HEK293T (cell line): Measurements from ENCODE around the gene HLF.

Source experiments
- BHLHE40 ChIP-seq: fragments of 450-650 bp; IDR thresholded peaks from 2 replicates; pipeline ENCODE4 v1.6.1; 2016; ENCODE audit warnings: mild to moderate bottlenecking, moderate library complexity, borderline replicate concordance
- FOXA1 ChIP-seq: fragments of 450-650 bp; IDR thresholded peaks from 2 replicates; pipeline ENCODE4 v1.6.1; 2016; ENCODE audit warnings: mild to moderate bottlenecking
- FOXK2 ChIP-seq: fragments of 450-650 bp; IDR thresholded peaks from 2 replicates; pipeline ENCODE4 v1.6.1; 2016; ENCODE audit warnings: mild to moderate bottlenecking
- FOXM1 ChIP-seq: fragments of 450-650 bp; IDR thresholded peaks from 2 replicates; pipeline ENCODE4 v1.6.1; 2017; ENCODE audit warnings: mild to moderate bottlenecking, borderline replicate concordance
- HDGF ChIP-seq: fragments of 450-650 bp; IDR thresholded peaks from 2 replicates; pipeline ENCODE4 v1.6.1; 2017; ENCODE audit warnings: antibody characterized with exemption, borderline replicate concordance
- SP1 ChIP-seq: fragments of 450-650 bp; IDR thresholded peaks from 2 replicates; pipeline ENCODE4 v1.6.1; 2017
- SUZ12 ChIP-seq: fragments of 450-650 bp; IDR thresholded peaks from 2 replicates; pipeline ENCODE4 v1.6.1; 2016; ENCODE audit warnings: mild to moderate bottlenecking
- TARDBP ChIP-seq: fragments of 450-650 bp; IDR thresholded peaks from 2 replicates; pipeline ENCODE4 v1.6.1; 2016
- ZNF384 ChIP-seq: fragments of 450-650 bp; IDR thresholded peaks from 2 replicates; pipeline ENCODE4 v1.6.1; 2016

DNA sequence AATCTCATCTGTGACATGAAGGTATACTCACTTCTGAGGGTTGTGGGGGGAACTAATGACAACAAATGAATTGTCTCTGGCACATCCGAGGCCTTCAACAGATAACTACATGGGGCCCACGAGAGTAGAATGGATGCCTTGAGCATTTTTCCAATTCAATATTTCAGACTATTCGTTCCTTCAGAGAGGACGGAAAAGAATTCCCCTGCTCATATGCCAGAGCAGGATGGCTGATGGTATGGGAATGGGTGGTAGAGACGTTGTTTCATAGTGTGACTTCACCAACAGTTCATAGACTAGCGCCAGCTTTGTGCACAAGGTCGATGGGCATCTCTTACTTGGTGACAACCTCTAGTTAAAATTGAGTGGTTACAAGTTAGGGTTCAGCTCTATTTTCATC, 61.3 kb downstream of the HLF start:
- TF ChIP-seq TARDBP = no peak
- no peak for TF ChIP-seq HDGF
- TF ChIP-seq FOXA1 = no peak
- no peak for TF ChIP-seq BHLHE40
- TF ChIP-seq ZNF384 = no peak
- no peak for TF ChIP-seq FOXK2
- no peak for TF ChIP-seq FOXM1
- no peak for TF ChIP-seq SUZ12
- TF ChIP-seq SP1 = no peak
